ENCODE data around the gene TSPAN9.

TSPAN9 gene

GRCh38 chr12:3308609-3309008 is 231.4 kb downstream of the TSPAN9 start:
- H3K4me3 ChIP-seq (ENCODE audit: control insufficient read depth in 1 of 7, extremely low read depth in 1 of 7, insufficient read depth in 4 of 7, low read depth in 2 of 7, low read length in 6 of 7) = no peak overlapping the region
- ChIA-PET POLR2A (no interaction called here), CTCF (interaction anchor here (1.5 kb wide), 1 partner anchor 9 kb away, joined by 6 read pairs; no protein-coding TSS in a partner anchor)
- no peak overlapping the region for H3K27ac ChIP-seq (ENCODE audit: insufficient read depth in 1 of 2, low read depth in 1 of 2, low read length in 2 of 2, poor library complexity in 1 of 2, severe bottlenecking in 2 of 2)
- peaks cover 0 to 37% (median 6%) of the 10 kb centered on the region in 5 experiments for H3K27me3 ChIP-seq (replicated peaks in 2 of 5; ENCODE audit: control insufficient read depth in 4 of 5, insufficient read depth in 5 of 5, low read length in 4 of 5)
- H3K9me3 ChIP-seq (ENCODE audit: control extremely low read depth in 1 of 5, control insufficient read depth in 4 of 5, insufficient read depth in 2 of 5, low read depth in 1 of 5, low read length in 4 of 5) = no peaks in the 10 kb centered on the region
- no peak for DNase-seq
- H3K36me3 ChIP-seq (ENCODE audit: control insufficient read depth in 4 of 4, insufficient read depth in 4 of 4, low read length in 3 of 4) = no peaks in the 10 kb centered on the region
- WGBS (ENCODE audit: insufficient coverage) = 70% methylated on average over 6 of the region's 9 CpGs
- H3K4me1 ChIP-seq (ENCODE audit: control extremely low read depth in 1 of 4, control insufficient read depth in 4 of 4, insufficient read depth in 4 of 4, low read length in 3 of 4) = no peaks in the 10 kb centered on the region

GRCh38 chr12:3309805-3310204 is 232.6 kb downstream of the TSPAN9 start:
- DNase-seq = no peak
- H3K27ac ChIP-seq (ENCODE audit: insufficient read depth in 1 of 2, low read depth in 1 of 2, low read length in 2 of 2, poor library complexity in 1 of 2, severe bottlenecking in 2 of 2) = no peak overlapping the region
- 85% methylated on average over 9 of the region's 9 CpGs for WGBS (ENCODE audit: insufficient coverage)
- no peaks in the 10 kb centered on the region for H3K9me3 ChIP-seq (ENCODE audit: control extremely low read depth in 1 of 5, control insufficient read depth in 4 of 5, insufficient read depth in 2 of 5, low read depth in 1 of 5, low read length in 4 of 5)
- POLR2A ChIA-PET = no interaction called here
- H3K27me3 ChIP-seq (replicated peaks in 2 of 5; ENCODE audit: control insufficient read depth in 4 of 5, insufficient read depth in 5 of 5, low read length in 4 of 5) = peaks cover 0 to 26% (median 10%) of the 10 kb centered on the region in 5 experiments
- H3K36me3 ChIP-seq (ENCODE audit: control insufficient read depth in 4 of 4, insufficient read depth in 4 of 4, low read length in 3 of 4) = no peaks in the 10 kb centered on the region
- CTCF ChIA-PET = interaction anchor here (0.7 to 1.5 kb wide), 2 partner anchors 10 to 494 kb away, joined by 3 to 6 read pairs; no protein-coding TSS in a partner anchor
- no peak overlapping the region for H3K4me3 ChIP-seq (ENCODE audit: control insufficient read depth in 1 of 7, extremely low read depth in 1 of 7, insufficient read depth in 4 of 7, low read depth in 2 of 7, low read length in 6 of 7)
- H3K4me1 ChIP-seq (ENCODE audit: control extremely low read depth in 1 of 4, control insufficient read depth in 4 of 4, insufficient read depth in 4 of 4, low read length in 3 of 4) = no peaks in the 10 kb centered on the region

- no peaks in the 10 kb centered on the region for H3K9me3 ChIP-seq (ENCODE audit: control extremely low read depth in 1 of 5, control insufficient read depth in 4 of 5, insufficient read depth in 2 of 5, low read depth in 1 of 5, low read length in 4 of 5)
- CTCF ChIA-PET = interaction anchor here (1.5 kb wide), 1 partner anchor 10 kb away, joined by 6 read pairs; no protein-coding TSS in a partner anchor
- POLR2A ChIA-PET = no interaction called here
Measured at GRCh38 chr12:3310271-3311026, 233.3 kb downstream of the TSPAN9 start.

GRCh38 chr12:3311027-3311402 is 233.8 kb downstream of the TSPAN9 start:
- 89% methylated on average over 14 of the region's 14 CpGs for WGBS (ENCODE audit: insufficient coverage)
- no peak overlapping the region for H3K27ac ChIP-seq (ENCODE audit: insufficient read depth in 1 of 2, low read depth in 1 of 2, low read length in 2 of 2, poor library complexity in 1 of 2, severe bottlenecking in 2 of 2)
- H3K9me3 ChIP-seq (ENCODE audit: control extremely low read depth in 1 of 5, control insufficient read depth in 4 of 5, insufficient read depth in 2 of 5, low read depth in 1 of 5, low read length in 4 of 5) = no peaks in the 10 kb centered on the region
- no peaks in the 10 kb centered on the region for H3K4me1 ChIP-seq (ENCODE audit: control extremely low read depth in 1 of 4, control insufficient read depth in 4 of 4, insufficient read depth in 4 of 4, low read length in 3 of 4)
- peaks cover 0 to 28% (median 14%) of the 10 kb centered on the region in 5 experiments for H3K27me3 ChIP-seq (replicated peaks in 2 of 5; ENCODE audit: control insufficient read depth in 4 of 5, insufficient read depth in 5 of 5, low read length in 4 of 5)
- DNase-seq = no peak
- no peak overlapping the region for H3K4me3 ChIP-seq (ENCODE audit: control insufficient read depth in 1 of 7, extremely low read depth in 1 of 7, insufficient read depth in 4 of 7, low read depth in 2 of 7, low read length in 6 of 7)
- H3K36me3 ChIP-seq (ENCODE audit: control insufficient read depth in 4 of 4, insufficient read depth in 4 of 4, low read length in 3 of 4) = no peaks in the 10 kb centered on the region
- CTCF ChIA-PET = interaction anchor here (5.0 kb wide), 2 partner anchors 11 to 494 kb away, joined by 24 to 38 read pairs; no protein-coding TSS in a partner anchor
- POLR2A ChIA-PET = no interaction called here

More at GRCh38 chr12:3310271-3311026, 233.3 kb downstream of the TSPAN9 start:
- 91% methylated on average over 11 of the region's 18 CpGs for WGBS (ENCODE audit: insufficient coverage)
- H3K27ac ChIP-seq (ENCODE audit: insufficient read depth in 1 of 2, low read depth in 1 of 2, low read length in 2 of 2, poor library complexity in 1 of 2, severe bottlenecking in 2 of 2) = no peak overlapping the region
- H3K4me3 ChIP-seq (ENCODE audit: control insufficient read depth in 1 of 7, extremely low read depth in 1 of 7, insufficient read depth in 4 of 7, low read depth in 2 of 7, low read length in 6 of 7) = no peak overlapping the region
- H3K36me3 ChIP-seq (ENCODE audit: control insufficient read depth in 4 of 4, insufficient read depth in 4 of 4, low read length in 3 of 4) = no peaks in the 10 kb centered on the region
- DNase-seq = no peak
- no peaks in the 10 kb centered on the region for H3K4me1 ChIP-seq (ENCODE audit: control extremely low read depth in 1 of 4, control insufficient read depth in 4 of 4, insufficient read depth in 4 of 4, low read length in 3 of 4)
- H3K27me3 ChIP-seq (replicated peaks in 2 of 5; ENCODE audit: control insufficient read depth in 4 of 5, insufficient read depth in 5 of 5, low read length in 4 of 5) = peaks cover 0 to 28% (median 14%) of the 10 kb centered on the region in 5 experiments

GRCh38 chr12:3311491-3312103 is 234.4 kb downstream of the TSPAN9 start:
- H3K4me3 ChIP-seq (ENCODE audit: control insufficient read depth in 1 of 7, extremely low read depth in 1 of 7, insufficient read depth in 4 of 7, low read depth in 2 of 7, low read length in 6 of 7) = no peak overlapping the region
- H3K9me3 ChIP-seq (ENCODE audit: control extremely low read depth in 1 of 5, control insufficient read depth in 4 of 5, insufficient read depth in 2 of 5, low read depth in 1 of 5, low read length in 4 of 5) = no peaks in the 10 kb centered on the region
- 92% methylated on average over 9 of the region's 14 CpGs for WGBS (ENCODE audit: insufficient coverage)
- DNase-seq = no peak
- POLR2A ChIA-PET = no interaction called here
- no peak overlapping the region for H3K27ac ChIP-seq (ENCODE audit: insufficient read depth in 1 of 2, low read depth in 1 of 2, low read length in 2 of 2, poor library complexity in 1 of 2, severe bottlenecking in 2 of 2)
- no peaks in the 10 kb centered on the region for H3K36me3 ChIP-seq (ENCODE audit: control insufficient read depth in 4 of 4, insufficient read depth in 4 of 4, low read length in 3 of 4)
- peaks cover 0 to 28% (median 14%) of the 10 kb centered on the region in 5 experiments for H3K27me3 ChIP-seq (replicated peaks in 2 of 5; ENCODE audit: control insufficient read depth in 4 of 5, insufficient read depth in 5 of 5, low read length in 4 of 5)
- CTCF ChIA-PET = interaction anchor here (5.0 kb wide), 2 partner anchors 11 to 493 kb away, joined by 24 to 38 read pairs; no protein-coding TSS in a partner anchor
- H3K4me1 ChIP-seq (ENCODE audit: control extremely low read depth in 1 of 4, control insufficient read depth in 4 of 4, insufficient read depth in 4 of 4, low read length in 3 of 4) = no peaks in the 10 kb centered on the region

GRCh38 chr12:3313066-3313465 is 235.9 kb downstream of the TSPAN9 start:
- peaks cover 0 to 25% (median 15%) of the 10 kb centered on the region in 5 experiments for H3K27me3 ChIP-seq (replicated peaks in 2 of 5; ENCODE audit: control insufficient read depth in 4 of 5, insufficient read depth in 5 of 5, low read length in 4 of 5)
- H3K27ac ChIP-seq (ENCODE audit: insufficient read depth in 1 of 2, low read depth in 1 of 2, low read length in 2 of 2, poor library complexity in 1 of 2, severe bottlenecking in 2 of 2) = no peak overlapping the region
- H3K9me3 ChIP-seq (ENCODE audit: control extremely low read depth in 1 of 5, control insufficient read depth in 4 of 5, insufficient read depth in 2 of 5, low read depth in 1 of 5, low read length in 4 of 5) = no peaks in the 10 kb centered on the region
- no peak for DNase-seq
- H3K36me3 ChIP-seq (ENCODE audit: control insufficient read depth in 4 of 4, insufficient read depth in 4 of 4, low read length in 3 of 4) = no peaks in the 10 kb centered on the region
- POLR2A ChIA-PET = no interaction called here
- H3K4me1 ChIP-seq (ENCODE audit: control extremely low read depth in 1 of 4, control insufficient read depth in 4 of 4, insufficient read depth in 4 of 4, low read length in 3 of 4) = no peaks in the 10 kb centered on the region
- no peak overlapping the region for H3K4me3 ChIP-seq (ENCODE audit: control insufficient read depth in 1 of 7, extremely low read depth in 1 of 7, insufficient read depth in 4 of 7, low read depth in 2 of 7, low read length in 6 of 7)
- 80% methylated on average over 13 of the region's 13 CpGs for WGBS (ENCODE audit: insufficient coverage)
- CTCF ChIA-PET = interaction anchor here (1.2 to 5.0 kb wide), 6 partner anchors 9 to 492 kb away, joined by 3 to 38 read pairs (median 6); no protein-coding TSS in a partner anchor

All from common myeloid progenitor, CD34-positive (primary cell).